Measurements from ENCODE around the gene CUEDC2. TPM values are rescaled to one million over a fixed set of nuclear protein-coding genes. Genes with fewer than 3 reads are reported as not detected.

The CUEDC2 gene
- total RNA-seq, 4 donors from 2014 or later = 86.4 to 195 (median 131) TPM

DNA sequence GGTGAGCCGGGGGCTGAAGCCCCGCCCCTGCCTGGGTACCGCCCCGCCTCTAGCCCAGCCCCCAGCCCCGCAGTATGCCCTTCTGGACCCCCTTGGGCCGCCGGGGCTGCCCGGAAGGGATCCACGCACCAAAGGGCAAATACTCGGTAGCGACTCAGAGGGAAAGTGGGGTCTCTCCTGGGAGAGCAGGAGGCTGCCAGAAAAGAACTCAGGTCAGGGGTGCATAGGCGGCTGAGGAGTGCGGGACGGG is 10.9 kb downstream of the CUEDC2 start:
- WGBS, 2 donors = 0% methylated on average over 10 of the region's 14 CpGs
- H3K27me3 ChIP-seq = peaks cover 0 to 26% of the 10 kb centered on the region in 2 donors
- no peak for DNase-seq (ENCODE audit: low spot score in 2 of 2)
- H3K36me3 ChIP-seq = peaks cover 0 to 22% (median 7%) of the 10 kb centered on the region in 3 donors
- TF ChIP-seq POLR2A (IDR thresholded peaks at IDR 0.05) (no peak), EP300 (IDR thresholded peaks at IDR 0.05) (no peak), CTCF (IDR thresholded peaks at IDR 0.05) (no peak)
- H3K4me3 ChIP-seq = peak overlapping the region; percentile 67 to 99 (median 93)
- H3K9me3 ChIP-seq = no peaks in the 10 kb centered on the region
- peak overlapping the region; percentile 47 to 90 (median 86) for H3K27ac ChIP-seq
- H3K4me1 ChIP-seq = peaks cover 0 to 63% (median 36%) of the 10 kb centered on the region in 4 donors

DNA sequence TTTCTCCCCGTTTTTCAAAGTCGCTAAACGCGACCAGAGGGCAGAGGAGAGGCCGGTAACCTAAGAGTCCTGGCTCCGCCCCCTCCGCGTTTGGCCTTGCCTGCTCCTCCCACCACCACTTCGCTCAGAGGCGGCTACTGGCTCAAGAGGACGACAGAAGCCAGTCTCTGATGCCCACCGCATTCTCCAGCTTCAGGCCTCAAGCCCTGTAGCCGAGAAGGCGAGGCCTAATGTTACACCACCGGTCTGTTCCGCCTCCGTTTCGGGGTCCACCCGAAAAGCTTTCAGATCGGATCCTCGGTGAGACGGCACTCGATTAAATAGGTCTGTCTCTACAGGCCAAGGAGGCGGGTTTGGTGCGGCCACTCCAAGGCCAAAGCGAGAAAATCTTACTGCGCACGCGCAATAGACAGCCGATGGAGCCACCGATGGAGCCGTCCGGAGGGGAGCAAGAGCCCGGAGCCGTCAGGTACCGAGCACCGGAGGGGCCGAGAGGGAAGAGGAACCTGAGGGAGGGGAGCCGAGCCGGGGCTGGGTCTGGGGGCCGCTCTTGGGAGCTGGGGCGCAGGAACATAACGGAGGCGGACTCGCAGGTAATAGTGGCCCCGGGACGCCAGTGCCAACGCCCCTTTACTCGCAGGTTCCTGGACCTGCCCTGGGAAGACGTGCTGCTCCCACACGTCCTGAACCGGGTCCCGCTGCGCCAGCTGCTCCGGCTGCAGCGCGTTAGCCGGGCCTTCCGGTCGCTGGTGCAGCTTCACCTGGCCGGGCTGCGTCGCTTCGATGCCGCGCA is 11.5 kb downstream of the CUEDC2 start, which contains the start of gene FBXL15:
Gene FBXL15, plus strand, starts transcription at position 123 of the 793 bp plus-strand sequence. Its CDS starts 294 bp downstream, at position 417.
- 0 to 1% methylated on average over 38 to 45 of the region's 66 CpGs for WGBS, 2 donors
- Histone ChIP-seq H3K36me3 (peaks cover 0 to 22% (median 7%) of the 10 kb centered on the region in 3 donors), H3K4me3 (peak within 1 kb of the TSS; percentile 67 to 99 (median 93)), H3K27ac (peak within 1 kb of the TSS; percentile 47 to 90 (median 86)), H3K4me1 (peaks cover 0 to 59% (median 36%) of the 10 kb centered on the region in 4 donors), H3K27me3 (peaks cover 0 to 31% of the 10 kb centered on the region in 2 donors), H3K9me3 (no peaks in the 10 kb centered on the region)
- TF ChIP-seq EP300 (IDR thresholded peaks at IDR 0.05) = peak; percentile 68 to 92
- TF ChIP-seq POLR2A (IDR thresholded peaks at IDR 0.05) = peak in 1 of 2 donors; percentile 41
- TF ChIP-seq CTCF (IDR thresholded peaks at IDR 0.05) = peak in 2 of 5 experiments; percentile 40 to 66
- DNase-seq (ENCODE audit: low spot score in 2 of 2) = peak; percentile 96 to 98

DNA sequence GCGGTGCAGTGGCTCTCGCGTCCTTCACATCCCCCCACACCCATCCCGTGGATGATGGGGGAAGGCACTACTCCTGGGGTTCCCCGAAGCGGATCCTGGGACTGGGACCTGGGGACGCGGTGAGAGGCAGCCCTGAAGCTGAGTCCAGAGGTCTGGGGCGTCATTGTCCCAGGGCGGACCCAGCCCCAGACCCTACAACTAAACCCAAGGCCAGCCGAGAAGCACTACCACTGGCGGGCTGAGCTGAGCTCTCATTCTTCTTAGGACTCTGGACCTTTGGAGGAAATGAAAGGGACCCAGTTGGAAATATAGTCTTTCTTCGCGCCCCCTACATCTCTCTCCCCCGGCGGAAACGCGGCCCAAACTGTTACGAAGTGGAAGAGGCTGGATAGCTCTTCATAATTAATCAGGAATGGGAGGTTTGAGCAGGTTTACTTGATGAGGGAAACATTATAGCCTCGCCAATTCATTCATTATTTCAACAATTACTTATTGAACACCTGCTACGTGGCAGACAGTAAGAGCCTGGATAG is 12.1 kb downstream of the CUEDC2 start:
- WGBS, 2 donors = 0 to 4% methylated on average over 20 to 21 of the region's 21 CpGs

DNA sequence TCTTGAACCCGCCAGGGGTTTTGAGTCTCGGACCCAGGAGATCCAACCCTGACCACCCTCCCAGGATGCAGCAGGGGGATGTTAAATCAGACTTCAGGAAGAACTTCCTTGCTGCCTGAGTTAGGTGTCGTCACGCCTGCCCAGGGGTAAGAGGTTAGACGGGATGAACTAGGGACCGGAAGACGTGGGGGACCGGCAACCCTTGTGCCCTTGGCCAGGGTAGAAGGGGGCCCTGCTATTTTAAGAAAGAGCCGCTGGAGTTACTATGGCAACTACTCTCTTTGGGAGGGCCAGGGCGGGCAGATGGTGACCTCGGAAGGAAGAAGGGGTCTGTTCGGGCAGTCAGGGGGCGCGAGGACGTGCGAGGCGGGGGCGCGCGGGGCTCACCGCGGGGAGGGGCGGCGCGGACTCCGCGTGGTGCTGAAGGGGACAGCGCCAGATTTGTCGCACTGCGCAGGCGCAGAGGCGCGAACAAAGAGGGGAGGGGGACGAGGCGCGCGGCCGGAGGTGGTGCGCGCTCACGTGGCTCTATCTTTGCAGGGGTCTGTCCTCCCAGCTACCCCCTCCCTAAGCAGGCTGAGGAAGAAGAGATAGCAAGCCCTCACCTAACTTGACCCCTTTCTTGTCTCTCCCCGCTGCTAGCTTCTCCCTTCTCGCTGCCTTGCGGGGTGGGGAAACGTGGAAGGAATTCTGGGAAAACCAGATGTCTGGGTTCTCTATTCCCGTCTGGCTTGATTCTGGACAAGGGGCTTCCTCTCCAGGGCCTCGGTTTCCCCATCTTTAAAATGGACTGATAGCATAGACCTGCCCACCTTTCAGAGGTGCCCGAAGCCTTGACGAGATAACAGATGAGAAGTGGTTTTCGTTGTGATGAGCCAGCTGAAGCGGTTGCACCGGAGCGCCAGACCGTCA is 12.8 kb downstream of the CUEDC2 start:
- peak in 1 of 2 donors; percentile 30 for DNase-seq (ENCODE audit: low spot score in 2 of 2)
- WGBS, 2 donors = 0 to 2% methylated on average over 53 to 54 of the region's 54 CpGs
- TF ChIP-seq EP300 (IDR thresholded peaks at IDR 0.05) = no peak
- Histone ChIP-seq H3K27ac (peak overlapping the region in 1 of 4 donors; percentile 90), H3K4me1 (peaks cover 0 to 46% (median 36%) of the 10 kb centered on the region in 4 donors), H3K36me3 (peaks cover 0 to 15% (median 7%) of the 10 kb centered on the region in 3 donors), H3K27me3 (peaks cover 0 to 44% of the 10 kb centered on the region in 2 donors), H3K4me3 (peak overlapping the region; percentile 67 to 99 (median 93)), H3K9me3 (no peaks in the 10 kb centered on the region)

More for the DNA sequence above, 12.1 kb downstream of the CUEDC2 start:
- DNase-seq (ENCODE audit: low spot score in 2 of 2) = no peak
- H3K4me3 ChIP-seq = peak overlapping the region; percentile 67 to 99 (median 93)
- H3K9me3 ChIP-seq = no peaks in the 10 kb centered on the region
- H3K36me3 ChIP-seq = peaks cover 0 to 22% (median 7%) of the 10 kb centered on the region in 3 donors
- H3K27ac ChIP-seq = peak overlapping the region; percentile 47 to 90 (median 86)
- H3K4me1 ChIP-seq = peaks cover 0 to 52% (median 36%) of the 10 kb centered on the region in 4 donors
- peaks cover 0 to 37% of the 10 kb centered on the region in 2 donors for H3K27me3 ChIP-seq
- TF ChIP-seq POLR2A (IDR thresholded peaks at IDR 0.05) = no peak
- no peak for TF ChIP-seq CTCF (IDR thresholded peaks at IDR 0.05)
- TF ChIP-seq EP300 (IDR thresholded peaks at IDR 0.05) = no peak

GRCh38 chr10:102418622-102419268 is 13.6 kb downstream of the CUEDC2 start, which contains the start of gene PSD:
TSS of gene PSD (minus strand) at chr10:102418785. CDS start at chr10:102417038, 1,747 bp downstream.
- Histone ChIP-seq H3K27ac (no peak within 1 kb of the TSS), H3K27me3 (peaks cover 0 to 52% of the 10 kb centered on the region in 2 donors), H3K9me3 (no peaks in the 10 kb centered on the region), H3K4me1 (peaks cover 0 to 43% (median 36%) of the 10 kb centered on the region in 4 donors), H3K4me3 (peak within 1 kb of the TSS; percentile 67 to 99 (median 93)), H3K36me3 (peaks cover 0 to 8% (median 5%) of the 10 kb centered on the region in 3 donors)
- TF ChIP-seq POLR2A (IDR thresholded peaks at IDR 0.05) = no peak
- TF ChIP-seq CTCF (IDR thresholded peaks at IDR 0.05) = no peak
- TF ChIP-seq EP300 (IDR thresholded peaks at IDR 0.05) = no peak
- WGBS, 2 donors = 15 to 21% methylated on average over 2 to 17 of the region's 45 CpGs
- DNase-seq (ENCODE audit: low spot score in 2 of 2) = no peak

All from tibial nerve (tissue), 4 donors.